SK-N-SH treated with all-trans-retinoic acid at 6 μM for 48 hours (cell line): ENCODE data around the gene KL.

Experiments used
- ARNTL ChIP-seq: fragments of 450-650 bp; formaldehyde crosslinking; IDR thresholded peaks from 2 replicates; pipeline ENCODE4 v1.5.0; 2020; ENCODE audit warnings: low read depth, mild to moderate bottlenecking, moderate library complexity, borderline replicate concordance
- OSR1 ChIP-seq: fragments of 250-450 bp; sonication (Bioruptor Pico); IDR thresholded peaks from 2 replicates; pipeline ENCODE4 v1.8.0; 2022; ENCODE audit warnings: moderate library complexity, mild to moderate bottlenecking, inconsistent platforms
- TOX ChIP-seq: fragments of 250-450 bp; sonication (Bioruptor Pico); IDR thresholded peaks from 2 replicates; pipeline ENCODE4 v1.8.0; 2021; ENCODE audit warnings: mild to moderate bottlenecking, moderate library complexity, borderline replicate concordance
- ZFP30 ChIP-seq: fragments of 450-650 bp; formaldehyde crosslinking; IDR thresholded peaks from 2 replicates; pipeline ENCODE4 v1.5.0; 2022; ENCODE audit warnings: mild to moderate bottlenecking, moderate library complexity
- TF ChIP-seq, protein P1 (sequence below): fragments of 250-450 bp; sonication (Bioruptor Pico); IDR thresholded peaks from 2 replicates; pipeline ENCODE4 v1.5.1; 2021; ENCODE audit warnings: mild to moderate bottlenecking, moderate library complexity

DNA sequence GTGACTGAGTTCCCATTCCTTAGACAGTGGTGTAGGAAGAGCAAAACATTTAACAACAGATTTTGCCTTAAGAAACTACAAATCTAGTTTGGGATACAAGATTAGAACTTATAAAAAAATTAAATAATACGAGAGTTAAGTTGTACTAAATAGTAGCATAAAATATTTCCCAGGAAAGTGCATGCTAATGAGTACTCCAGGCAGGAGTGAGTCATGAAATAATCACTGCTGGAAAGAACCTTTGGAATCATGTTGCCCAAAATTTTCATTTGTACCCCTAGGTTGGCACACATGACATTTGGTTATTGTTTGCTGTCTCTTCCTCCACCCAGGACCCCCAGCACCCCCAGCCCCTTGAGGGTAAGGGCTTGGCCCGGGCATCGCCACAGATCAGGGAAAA is 26.3 kb upstream of the KL start:
- no peak for TF ChIP-seq ZFP30 (CRISPR knock-in tag)
- TF ChIP-seq OSR1 (CRISPR knock-in tag): no peak
- TF ChIP-seq ARNTL (CRISPR knock-in tag): no peak
- TF ChIP-seq TOX (CRISPR knock-in tag): no peak
- TF ChIP-seq, protein P1, sequence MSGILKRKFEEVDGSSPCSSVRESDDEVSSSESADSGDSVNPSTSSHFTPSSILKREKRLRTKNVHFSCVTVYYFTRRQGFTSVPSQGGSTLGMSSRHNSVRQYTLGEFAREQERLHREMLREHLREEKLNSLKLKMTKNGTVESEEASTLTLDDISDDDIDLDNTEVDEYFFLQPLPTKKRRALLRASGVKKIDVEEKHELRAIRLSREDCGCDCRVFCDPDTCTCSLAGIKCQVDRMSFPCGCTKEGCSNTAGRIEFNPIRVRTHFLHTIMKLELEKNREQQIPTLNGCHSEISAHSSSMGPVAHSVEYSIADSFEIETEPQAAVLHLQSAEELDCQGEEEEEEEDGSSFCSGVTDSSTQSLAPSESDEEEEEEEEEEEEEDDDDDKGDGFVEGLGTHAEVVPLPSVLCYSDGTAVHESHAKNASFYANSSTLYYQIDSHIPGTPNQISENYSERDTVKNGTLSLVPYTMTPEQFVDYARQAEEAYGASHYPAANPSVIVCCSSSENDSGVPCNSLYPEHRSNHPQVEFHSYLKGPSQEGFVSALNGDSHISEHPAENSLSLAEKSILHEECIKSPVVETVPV (CRISPR knock-in tag): no peak
